Measurements from ENCODE around the gene RFX4.
"Not testable (repeated sequence)": the region's sequence is repeated elsewhere in the genome, so short reads cannot be mapped to it uniquely, and the experiment has no call there.

Gene RFX4

DNA sequence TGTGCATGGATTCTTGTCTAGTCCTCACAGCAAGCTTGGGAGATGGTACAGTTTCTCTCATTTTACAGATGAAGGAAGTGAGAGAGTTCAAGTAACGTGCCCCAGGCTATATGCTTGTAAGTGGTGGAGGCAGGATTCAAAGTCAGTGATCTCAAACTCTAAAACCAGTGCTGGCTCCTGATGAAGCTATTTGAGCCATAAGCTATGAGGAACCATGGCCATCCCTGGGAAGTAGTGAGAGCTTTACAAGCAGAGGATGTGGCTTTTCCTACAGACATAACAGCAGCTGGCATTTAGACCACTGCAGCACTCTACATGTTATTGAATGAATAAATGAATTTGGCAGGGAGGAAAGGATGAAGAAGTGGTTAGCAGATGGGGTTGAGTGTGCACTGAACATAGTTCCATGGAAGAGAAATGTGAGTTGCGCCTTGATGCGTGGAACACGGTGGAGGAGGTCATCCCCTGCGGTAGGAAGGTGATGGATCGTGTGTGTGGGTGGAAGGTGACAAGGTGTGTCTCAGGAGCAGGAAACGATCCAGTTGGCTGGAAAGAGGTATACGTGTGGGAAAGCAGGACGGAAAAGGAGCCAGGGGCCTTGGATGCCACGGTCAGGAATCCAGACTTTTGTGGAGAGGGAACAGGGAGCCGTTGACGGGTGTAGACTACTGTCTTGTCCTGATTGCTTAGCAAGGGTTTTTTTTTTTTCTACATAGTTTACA is 65.2 kb downstream of the RFX4 start:
- DNase-seq, result no peak

DNA sequence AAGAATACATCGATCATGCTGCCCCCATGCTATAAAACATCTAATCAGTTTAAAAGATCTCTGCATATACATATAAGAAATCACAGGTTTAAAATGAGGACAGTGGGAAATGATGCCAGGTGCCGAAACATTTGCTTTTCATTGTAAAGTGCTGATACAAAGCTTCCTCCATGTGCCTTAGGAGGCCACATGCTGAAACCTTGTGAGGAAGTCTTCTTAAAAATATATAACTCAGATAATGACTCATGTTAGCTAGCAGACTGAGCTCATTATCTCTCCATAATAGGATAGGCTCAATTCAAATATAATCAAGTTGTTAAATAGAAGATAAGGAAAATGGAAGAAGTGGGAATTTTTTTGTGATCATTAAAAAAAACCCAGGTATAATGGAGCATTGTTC is 65.9 kb downstream of the RFX4 start:
- no peak for DNase-seq

DNA sequence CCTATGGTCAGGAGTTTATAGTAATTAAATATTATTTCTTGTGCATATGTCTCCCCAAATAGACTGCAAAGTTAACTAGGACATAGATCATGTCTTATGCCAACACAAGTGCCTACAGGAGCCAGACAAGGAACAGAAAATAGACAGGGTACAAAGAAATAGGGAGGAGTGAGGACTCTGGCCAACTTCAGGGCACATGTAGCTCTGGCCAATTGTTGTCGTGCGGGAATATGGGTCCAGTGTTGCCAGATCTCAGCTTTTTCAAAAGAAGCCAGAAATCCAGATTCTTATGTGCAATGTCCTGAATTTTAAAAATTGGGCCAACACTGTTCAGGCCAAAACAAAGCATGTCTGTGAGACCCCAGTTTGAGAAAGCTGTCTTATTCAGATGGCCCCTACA is 68.7 kb downstream of the RFX4 start:
- DNase-seq, result no peak

DNA sequence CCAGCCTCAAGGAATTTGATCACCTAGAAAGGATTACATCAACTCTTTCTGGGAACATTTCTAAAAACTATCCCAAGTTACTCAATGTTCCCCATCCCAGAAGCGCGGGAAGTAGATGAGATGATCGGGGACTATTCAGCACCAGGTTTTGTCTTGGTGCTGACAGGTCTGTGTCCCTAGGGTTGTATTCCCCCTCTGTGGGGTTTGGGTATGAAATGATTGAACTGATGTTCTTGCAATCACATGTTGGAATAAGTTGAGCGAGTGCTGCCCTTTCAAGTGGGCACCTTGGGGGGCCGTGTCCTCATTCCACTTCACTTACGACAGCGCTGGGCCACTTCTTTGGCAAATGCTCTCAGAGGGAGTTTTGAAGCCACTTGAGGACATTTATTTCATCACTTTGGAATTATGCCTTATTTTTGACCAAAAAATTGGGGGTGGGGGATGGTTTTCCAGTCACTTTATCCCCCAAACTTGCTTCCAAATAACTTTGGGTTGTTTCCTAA is 69.8 kb downstream of the RFX4 start:
- no peak for DNase-seq

DNA sequence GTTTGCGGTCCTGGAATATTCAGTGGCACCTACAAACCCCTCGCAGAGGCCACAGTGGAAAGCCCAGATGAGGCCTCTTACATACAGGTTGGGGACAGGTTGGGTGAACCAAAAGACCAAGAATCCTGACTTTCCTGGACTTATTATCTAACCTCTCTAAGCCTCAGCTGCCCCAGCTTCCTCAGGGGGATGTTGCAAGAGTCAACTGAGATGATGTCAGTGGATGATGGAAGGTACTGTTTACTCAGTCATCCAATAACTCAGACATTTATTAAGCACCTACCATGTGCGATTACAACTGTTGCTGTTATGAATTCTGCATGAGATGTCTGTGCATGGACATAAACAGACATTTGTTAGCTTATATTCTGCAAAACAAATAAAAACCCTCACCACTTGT is 72.8 kb downstream of the RFX4 start:
- DNase-seq, result no peak

DNA sequence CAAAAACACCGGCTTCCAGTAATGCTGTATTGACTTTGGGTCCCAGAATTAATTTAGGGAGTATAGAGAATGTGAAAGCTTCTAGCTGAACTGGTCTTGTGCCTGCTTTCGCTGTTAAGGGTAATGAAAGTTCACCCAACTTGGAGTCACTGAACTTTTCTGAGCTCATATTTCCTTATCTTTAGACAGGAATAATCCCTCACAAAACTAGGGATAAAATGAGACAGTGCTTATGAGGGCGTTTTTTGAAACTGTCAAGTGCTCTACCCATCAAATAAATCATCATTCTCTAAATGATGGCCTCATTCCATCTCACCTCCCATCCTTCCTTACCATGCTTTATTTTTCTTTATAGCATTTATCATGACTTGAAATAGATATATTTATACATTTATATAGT is 74.7 kb downstream of the RFX4 start:
- DNase-seq, result no peak

DNA sequence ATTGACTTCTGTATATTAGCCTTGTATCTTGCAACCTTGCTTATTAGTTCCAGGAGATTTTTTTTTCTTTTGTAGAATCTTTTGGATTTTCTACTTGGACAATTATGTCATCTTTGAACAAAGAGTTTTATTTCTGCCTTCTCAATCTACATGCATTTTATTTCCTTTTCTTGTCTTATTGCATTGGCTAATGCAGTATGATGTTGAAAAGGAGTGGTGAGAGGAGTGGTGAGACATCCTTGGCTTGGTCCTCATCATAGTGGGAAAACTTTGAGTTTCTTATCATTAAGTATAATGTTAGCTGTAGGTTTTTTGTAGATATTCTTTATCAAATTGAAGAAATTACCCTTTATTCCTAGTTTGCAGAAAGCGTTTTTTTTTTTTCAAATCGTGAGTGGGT is 80.6 kb downstream of the RFX4 start:
- DNase-seq, result no peak

DNA sequence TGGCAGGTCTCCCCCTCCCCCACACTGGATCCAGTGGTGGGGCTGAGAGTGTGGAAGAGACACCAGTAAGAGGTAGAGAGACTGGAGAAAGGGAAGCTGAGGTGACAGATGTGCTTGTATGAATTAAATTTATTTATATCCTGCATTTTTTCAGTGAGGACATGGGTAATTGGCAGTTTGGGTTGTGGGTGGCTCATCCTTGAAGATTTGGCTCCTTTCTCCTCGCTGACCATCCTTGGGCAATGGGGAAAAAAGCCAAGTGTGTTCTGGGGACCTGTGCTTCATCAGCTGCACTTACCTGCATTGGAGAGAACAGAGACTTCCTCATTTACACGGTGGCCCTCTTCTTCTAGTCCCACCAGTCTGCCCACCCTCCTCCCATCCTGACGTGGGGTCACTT is 86.4 kb downstream of the RFX4 start:
- no peak for DNase-seq

DNA sequence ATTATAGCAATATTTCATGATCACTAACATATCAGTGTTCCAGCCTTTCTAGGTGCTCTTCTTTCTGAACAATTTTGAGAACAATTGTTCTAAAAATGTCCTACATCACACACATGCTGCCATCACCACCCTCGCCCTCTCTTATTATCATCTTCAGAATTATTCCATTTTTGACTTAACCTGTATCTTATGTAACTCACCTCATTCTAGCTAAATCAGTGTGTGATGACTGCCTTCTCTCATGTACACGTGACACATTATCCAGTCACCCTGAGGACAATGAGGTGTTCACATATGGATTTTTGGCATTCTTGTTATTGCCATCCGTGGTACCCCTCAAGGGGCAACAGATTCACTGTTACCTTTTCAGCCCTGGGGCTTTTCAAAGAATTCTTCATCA is 87.3 kb downstream of the RFX4 start:
- no peak for DNase-seq

DNA sequence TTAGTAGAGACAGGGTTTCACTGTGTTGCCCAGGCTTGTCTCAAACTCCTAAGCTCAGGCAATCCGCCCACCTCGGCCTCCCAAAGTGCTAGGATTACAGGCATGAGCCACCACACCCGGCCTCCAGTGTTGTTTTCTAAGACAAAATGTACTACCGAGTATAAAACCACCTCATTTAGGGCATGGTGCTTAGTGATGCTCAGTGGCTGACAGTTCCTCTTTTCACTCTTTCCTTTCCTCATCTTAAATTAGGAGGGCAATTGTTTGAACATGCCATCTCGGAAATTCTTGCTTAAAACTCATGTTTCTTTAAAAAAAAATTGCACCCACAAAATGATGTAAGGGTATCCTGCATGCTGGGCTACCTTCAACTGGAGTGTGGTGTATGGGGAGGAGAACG is 89.0 kb downstream of the RFX4 start:
- DNase-seq, result no peak

DNA sequence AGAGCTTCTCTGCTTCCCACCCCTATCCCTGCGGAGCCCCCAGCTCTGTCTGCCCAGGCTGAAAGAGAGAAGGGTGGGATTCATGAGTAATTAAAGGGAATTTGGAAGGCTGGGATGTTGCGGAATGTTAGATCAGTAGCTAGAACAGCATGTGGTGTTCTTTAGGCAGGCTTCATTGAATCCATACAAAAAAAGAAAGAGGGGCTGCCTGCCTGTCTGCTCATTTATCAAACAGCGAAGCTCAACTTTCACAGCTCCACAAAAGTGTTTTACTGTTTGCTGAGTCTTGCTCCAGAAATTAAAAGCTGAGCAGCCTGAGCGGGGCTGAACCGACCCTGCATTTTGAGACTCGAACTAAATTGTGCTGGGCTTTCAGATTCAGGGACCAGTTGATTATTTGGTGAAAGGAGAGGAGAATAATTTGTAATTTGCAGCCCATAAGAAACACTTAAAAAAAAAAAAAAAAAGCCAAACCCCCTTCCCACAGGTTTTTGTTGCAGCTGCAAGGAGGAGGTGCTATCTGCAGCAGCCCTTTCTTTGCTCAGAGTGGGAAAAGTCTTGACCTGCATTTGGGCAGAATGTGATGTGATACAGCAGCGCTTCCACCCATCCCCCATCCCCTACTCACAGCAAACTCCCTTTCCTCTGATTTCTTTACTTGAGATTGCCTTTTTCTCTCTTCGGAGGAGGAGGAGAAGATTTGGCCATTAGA is 89.7 kb downstream of the RFX4 start:
- peak; percentile 75 for DNase-seq

DNA sequence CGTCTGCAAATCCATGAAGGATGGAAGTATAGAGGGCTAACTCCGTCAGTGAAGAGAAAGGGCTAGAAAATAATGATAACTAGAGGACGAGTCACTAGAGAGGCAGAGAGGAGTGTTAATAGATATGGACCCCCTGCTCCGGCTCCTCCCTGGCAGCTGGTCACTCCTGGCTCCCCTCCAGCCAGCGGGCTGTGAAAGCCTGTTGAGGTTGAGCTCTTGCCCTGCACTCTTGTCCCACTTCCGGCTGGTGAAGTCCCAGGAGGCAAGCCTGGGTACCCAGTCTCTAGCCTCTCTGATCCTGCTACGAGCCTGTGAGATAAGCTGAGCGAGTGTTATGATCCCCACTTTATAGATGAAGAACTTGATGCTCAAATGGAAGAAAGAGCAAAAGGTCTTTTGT is 90.3 kb downstream of the RFX4 start:
- peak; percentile 19 for DNase-seq

DNA sequence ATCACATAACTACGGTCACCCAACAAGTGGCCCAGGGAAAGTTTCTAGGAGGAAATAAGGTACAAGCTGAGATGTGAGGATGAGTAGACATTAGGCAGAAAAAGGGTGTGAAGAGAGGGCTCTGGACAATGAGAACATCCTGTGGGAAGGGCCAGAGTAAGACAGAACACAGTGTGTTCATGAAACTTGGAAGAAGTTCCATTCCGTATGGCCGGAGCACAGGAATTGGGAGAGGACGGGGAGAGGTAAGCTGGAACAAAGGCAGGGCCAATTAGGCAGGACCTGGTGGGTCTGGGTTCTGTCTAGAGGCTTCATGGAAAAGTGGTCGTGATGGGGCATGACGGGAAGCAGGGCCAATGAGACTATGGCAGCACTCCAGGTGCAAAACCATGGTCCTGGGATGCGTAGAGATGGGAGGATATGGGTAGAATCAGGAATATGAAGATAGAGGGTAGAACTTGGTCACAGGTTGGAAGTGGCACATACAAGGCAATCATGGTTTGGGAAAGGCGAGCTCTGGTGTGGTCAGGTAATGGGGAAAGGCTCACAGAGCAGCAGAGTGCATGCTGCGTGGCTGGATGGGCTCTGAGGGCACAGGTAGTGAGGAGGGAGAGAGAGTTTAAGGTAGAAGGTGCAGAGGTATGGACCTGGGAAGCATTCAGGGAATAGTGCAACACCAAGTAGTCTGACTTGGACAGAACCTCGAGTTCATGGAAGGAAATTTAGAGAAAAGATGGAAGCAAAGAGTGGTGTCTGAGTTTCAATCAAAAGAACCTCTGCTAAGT is 93.0 kb downstream of the RFX4 start:
- DNase-seq, result no peak

DNA sequence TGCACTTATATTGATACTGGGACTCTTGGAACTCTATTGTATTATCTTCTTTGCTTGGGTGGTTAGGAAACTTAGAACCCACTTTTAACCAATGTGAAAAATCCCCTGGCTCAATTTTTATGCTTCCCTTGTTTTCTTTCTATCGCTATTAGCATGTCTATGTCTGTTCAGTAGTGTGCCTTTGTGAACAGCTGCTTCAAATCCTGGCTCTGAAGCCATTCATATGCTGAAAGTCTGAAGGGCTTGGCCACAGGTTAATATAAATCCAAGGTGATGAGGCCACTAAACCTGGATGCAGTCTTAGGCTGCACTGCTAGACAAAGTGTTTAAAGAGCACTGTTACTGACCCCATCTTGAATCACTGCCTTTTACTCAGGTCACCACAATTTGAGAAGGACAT is 96.8 kb downstream of the RFX4 start:
- DNase-seq, result no peak

DNA sequence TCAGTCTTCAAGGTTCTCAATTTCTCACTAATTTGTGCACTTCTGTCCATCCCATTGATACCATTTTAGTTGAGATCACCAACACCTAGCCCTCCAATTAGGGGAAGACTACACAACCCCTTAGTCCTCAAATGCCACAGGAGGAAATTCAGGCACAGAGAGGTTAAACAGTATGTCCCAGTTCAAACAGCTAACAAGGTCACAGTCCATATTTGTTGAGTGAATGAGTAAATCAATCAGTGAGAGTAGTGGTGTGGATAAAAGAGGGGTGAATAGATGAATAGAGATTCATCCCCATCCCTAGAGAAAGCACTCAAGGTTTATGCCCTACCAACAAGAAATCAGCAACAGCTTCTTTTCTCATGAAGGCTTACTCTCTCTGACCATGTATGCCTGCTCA is 97.5 kb downstream of the RFX4 start:
- DNase-seq, result no peak

DNA sequence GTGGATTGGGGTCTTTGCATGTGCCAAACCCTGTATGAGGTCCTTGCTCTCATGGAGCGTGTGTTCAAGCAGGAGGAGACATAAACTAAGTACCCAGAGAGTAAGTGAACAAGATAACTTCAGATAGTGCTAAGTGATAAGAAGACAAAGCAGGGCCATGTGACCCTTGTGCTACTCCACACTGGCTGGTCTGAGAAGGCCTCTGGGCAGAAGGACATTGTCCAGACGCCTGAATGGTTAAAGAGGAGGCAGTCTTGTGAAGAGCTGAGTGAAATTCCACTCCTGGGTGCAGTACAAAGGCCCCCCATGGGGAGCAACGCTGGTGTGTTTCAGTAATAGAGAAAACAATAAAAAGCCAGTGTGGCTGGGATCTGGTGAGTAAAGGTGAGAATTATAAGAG is 98.4 kb downstream of the RFX4 start:
- DNase-seq, result no peak

DNA sequence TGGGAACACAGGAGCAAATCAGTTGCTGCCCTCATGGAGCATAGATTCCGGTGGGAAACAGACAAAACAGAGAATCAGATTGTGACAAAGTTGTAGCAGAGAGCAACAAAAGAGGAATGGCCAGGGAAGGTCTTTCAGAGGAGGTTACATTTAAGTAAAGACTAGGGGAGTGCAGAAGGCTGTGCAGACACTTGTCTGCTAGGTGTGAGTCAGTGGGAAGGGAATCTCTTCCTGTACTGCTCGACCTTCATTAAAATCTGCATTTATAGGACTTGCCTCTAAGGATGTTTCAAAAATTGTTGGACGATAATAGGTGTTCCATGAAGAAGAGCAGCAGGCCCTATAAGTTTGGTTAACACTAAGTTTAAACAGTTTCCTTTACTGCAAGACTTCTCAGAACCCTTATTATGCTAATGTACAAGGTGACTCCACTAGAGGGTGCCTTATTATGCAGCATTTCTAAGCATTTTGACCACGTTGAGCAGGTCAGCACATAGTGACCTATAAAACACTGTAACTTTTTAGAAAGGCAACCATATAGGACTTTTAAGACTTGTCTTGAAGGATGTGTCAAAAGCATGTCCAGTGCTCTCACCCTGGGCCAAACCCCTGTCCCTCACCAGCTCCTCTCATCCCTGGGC is 99.9 kb downstream of the RFX4 start:
- DNase-seq, result no peak

DNA sequence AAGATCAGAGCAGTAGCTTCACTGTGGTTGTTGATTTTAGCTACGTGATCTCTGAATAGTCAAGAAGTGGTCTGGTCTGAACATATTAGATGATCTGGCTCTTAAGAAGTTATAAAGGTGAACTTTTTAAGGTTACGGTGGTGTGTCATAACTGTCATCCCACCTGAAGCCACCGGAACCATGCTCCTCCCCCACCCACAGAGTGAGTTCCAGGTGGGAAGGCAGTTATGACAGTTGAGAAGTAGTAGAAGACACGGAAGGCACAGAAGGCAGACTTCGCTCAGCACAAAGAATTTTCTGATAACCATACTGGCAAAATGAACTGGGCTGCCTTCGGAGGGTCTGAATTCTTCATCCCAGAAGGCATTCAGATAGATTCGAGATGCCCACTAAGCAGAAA is 101.7 kb downstream of the RFX4 start:
- no peak for DNase-seq

DNA sequence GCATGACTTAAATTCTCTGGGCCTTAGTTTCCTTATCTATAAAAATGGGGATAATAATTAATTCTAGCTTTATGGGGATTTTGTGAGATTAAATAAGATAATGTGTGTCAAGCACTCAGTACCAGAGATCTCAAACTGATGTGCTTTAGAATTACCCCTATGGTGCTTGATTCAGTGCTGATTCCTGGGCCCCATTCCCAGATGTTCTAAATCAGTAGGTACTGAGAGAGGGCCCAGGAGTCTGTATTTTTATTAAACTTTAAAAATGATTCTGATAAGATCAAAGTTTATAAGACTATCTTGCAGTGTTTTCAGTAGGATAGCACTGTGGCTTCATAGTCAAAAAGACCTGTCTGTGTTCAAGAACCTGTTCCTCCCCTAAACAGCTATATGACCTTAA is 102.6 kb downstream of the RFX4 start:
- DNase-seq, result no peak

DNA sequence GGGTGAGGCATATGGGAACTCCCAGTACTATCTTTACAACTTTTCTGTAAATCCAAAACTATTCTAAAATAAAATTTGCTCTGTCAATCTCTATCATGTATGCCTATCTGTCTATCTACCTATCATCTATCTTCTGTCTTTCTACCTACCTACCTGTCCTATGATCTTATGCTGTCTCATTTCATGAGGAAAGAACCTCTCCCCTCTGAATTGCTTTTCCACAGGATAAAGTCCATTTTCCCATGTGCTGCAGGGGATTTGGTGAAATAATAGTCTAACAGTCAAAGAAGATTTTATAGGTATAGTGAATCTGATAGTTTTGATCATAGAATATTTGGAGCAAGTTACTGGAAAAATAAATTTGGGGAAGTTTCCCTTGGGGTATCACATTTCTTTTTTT is 104.9 kb downstream of the RFX4 start:
- no peak for DNase-seq

DNA sequence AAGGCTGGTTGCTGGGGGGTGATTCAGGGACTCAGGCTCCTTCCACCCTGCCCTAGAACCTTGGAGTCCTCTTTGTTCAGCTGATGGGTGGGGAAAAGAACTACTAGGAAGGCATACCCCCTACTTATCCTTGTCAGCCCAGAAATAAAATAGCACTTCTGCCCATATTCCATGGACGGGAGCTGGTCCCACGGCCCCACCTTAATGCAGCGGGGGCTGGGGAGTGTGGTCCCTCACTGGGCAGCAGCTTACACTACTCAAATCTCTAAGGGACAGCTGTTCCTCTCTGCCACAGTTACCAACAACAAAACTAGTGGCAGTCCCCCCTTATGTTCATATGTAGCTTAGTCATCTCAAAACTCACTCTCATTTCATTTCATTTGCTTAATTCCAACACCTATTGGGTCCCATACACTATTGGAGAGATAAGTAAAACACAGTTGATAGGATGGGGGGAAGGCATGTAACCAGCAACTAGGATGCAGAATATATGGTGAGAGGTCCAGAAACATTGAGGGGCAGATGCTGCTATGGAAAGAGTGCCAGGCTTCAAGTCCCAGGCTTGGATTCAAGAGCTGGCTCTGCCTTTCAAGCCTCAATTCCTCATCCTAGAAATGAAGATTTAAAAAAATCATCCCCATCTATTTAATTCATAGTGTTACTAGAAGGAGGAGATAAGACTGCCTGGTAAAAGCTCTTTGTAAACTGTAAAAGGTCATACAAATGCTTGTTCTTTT is 107.9 kb downstream of the RFX4 start:
- no peak for DNase-seq

DNA sequence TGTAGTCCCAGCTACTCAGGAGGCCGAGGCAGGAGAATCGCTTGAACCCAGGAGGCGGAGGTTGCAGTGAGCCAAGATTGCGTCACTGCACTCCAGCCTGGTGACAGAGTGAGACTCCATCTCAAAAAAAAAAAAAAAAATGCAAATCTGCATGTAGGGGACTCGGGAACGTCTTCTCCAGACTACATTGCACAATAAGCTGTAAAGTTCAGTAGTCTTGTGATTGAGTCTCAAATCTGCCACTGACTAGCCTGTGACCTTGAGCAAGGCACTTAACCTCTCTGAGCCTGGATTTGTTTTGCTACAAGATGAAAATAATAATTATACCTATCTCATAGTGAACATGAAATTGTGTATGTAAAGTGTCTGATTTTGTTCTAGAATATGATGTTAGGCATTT is 109.2 kb downstream of the RFX4 start:
- DNase-seq, result not testable (repeated sequence)

All from retina (tissue), 1 donor.